ENCODE measurements around the gene MAGEF1.

The MAGEF1 gene

DNA sequence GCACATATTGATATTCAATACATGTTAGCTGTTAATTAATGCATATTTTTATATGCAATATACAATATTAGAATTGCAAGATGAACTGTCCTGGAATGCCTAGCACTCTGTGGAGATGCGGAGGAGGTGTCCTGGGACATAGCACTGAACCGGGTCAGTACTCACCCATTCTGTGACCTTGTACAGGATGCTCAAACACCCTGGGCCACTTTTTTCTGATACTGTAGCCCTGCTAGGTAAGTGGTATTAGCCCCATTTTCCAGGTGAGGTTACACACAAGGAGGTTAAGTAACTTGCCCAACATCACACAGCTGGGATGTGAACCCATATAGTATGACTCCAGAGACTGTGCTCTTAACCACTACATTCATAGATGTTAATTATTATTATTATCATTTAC is 1.7 kb upstream of the MAGEF1 start:
- H3K27me3 ChIP-seq (replicated peaks): no peaks in the 10 kb centered on the region
- in situ Hi-C loops (cut with HindIII; ENCODE audit: low pct_ligation_motif_present, low sequenced_read_pairs): no loop called here
- H3K4me3 ChIP-seq (ENCODE audit: low read depth, low read length): no peak overlapping the region
- no peak overlapping the region for H3K27ac ChIP-seq
- TF ChIP-seq, protein P1, sequence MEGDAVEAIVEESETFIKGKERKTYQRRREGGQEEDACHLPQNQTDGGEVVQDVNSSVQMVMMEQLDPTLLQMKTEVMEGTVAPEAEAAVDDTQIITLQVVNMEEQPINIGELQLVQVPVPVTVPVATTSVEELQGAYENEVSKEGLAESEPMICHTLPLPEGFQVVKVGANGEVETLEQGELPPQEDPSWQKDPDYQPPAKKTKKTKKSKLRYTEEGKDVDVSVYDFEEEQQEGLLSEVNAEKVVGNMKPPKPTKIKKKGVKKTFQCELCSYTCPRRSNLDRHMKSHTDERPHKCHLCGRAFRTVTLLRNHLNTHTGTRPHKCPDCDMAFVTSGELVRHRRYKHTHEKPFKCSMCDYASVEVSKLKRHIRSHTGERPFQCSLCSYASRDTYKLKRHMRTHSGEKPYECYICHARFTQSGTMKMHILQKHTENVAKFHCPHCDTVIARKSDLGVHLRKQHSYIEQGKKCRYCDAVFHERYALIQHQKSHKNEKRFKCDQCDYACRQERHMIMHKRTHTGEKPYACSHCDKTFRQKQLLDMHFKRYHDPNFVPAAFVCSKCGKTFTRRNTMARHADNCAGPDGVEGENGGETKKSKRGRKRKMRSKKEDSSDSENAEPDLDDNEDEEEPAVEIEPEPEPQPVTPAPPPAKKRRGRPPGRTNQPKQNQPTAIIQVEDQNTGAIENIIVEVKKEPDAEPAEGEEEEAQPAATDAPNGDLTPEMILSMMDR (IDR thresholded peaks at IDR 0.05; ENCODE audit: low read depth, low read length, missing control alignments): no peak
- no peak for DNase-seq
- no peaks in the 10 kb centered on the region for H3K36me3 ChIP-seq (replicated peaks)

DNA sequence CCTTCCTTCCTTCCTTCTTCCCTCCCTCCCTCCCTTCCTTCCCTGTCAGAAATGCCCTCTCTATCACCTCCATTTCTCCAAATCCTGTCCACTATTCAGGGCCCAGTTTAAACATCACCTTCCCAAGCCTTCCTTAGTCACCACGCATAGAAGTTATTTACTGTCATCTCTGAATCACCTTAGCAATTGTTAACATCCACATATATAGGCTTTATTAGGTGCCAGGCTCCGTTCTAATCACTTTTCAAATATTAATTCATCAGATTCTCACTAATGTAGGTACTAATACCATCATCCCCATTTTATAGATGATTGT is 1.1 kb upstream of the MAGEF1 start:
- TF ChIP-seq, protein P1 (IDR thresholded peaks at IDR 0.05; ENCODE audit: low read depth, low read length, missing control alignments): no peak
- Histone ChIP-seq H3K36me3 (replicated peaks) (no peaks in the 10 kb centered on the region), H3K27me3 (replicated peaks) (no peaks in the 10 kb centered on the region), H3K4me3 (ENCODE audit: low read depth, low read length) (no peak overlapping the region), H3K27ac (no peak overlapping the region)
- in situ Hi-C loops (cut with HindIII; ENCODE audit: low pct_ligation_motif_present, low sequenced_read_pairs): no loop called here
- no peak for DNase-seq

DNA sequence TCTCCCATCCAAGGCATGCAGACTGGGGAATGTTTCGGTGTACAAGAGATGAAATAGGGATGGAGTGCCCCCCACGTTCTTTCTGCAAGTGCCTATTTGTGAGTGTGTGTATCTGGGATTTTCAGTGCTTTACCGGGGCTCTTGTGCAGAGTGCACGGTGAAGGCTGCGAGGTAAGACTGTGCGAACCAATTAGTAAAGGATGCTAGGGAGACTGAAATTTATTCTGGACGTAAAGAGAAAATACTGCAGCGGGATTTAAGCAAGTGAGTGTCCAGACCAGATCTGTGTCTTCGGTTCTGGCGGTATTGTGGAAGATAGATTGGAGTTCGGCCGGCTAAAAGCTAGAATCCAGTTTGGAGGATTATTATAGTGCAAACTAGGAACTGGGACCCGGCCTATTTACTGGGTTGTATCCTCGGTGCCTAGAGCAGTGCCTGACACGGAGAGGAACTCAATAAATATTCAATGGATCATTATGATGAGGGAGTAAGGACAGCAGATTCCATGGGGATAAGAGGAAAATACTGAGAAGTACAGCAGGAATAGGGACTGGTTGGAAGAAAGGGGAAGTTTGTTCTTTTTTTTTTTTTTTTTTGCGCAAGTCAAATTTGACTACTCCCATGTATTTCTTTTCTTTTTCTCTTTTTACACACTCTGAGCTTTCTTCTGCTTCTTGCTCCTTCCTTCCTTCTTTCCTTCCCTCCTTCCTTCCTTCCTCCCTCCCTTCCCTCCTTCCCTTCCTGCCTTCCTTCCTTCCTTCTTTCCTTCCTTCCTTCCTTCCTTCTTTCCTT is 580 bp upstream of the MAGEF1 start:
- no peaks in the 10 kb centered on the region for H3K27me3 ChIP-seq (replicated peaks)
- no peak overlapping the region for H3K27ac ChIP-seq
- H3K4me3 ChIP-seq (ENCODE audit: low read depth, low read length): peak overlapping the region; percentile 81
- in situ Hi-C loops (cut with HindIII; ENCODE audit: low pct_ligation_motif_present, low sequenced_read_pairs): no loop called here
- DNase-seq: no peak
- no peaks in the 10 kb centered on the region for H3K36me3 ChIP-seq (replicated peaks)
- TF ChIP-seq, protein P1 (IDR thresholded peaks at IDR 0.05; ENCODE audit: low read depth, low read length, missing control alignments): no peak

DNA sequence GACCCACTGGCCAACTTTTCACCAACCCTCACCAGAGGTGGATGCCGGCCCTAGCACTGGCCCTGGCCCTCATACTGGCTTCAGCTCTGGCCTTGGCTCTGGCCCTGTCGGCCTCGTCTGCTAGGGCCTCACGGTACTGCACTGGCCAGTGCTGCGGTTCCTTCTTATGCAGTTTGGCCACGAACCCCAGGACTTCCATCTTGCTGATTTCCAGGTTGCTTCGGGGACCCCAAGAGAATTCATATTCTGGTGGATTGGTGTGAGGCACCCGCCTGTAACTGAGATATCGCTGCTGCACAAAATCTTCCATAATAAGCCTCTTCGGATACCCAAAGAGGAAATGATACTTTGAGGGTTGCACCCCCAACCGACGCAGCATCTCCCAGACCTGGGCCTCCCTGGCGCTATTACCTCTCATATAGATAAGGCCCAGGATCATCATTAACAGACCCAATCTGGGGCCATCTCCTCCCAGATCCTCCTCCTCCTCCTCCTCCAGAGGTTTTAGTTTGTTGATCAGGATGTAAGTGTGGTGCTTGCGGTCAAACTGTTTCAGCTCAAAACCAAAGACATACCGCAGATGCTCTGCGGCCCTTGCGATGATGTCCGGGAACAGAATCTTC is 883 bp downstream of the MAGEF1 start:
- peak; percentile 23 for DNase-seq
- Histone ChIP-seq H3K27ac (no peak overlapping the region), H3K36me3 (replicated peaks) (no peaks in the 10 kb centered on the region), H3K4me3 (ENCODE audit: low read depth, low read length) (peak overlapping the region; percentile 81), H3K27me3 (replicated peaks) (no peaks in the 10 kb centered on the region)
- TF ChIP-seq, protein P1 (IDR thresholded peaks at IDR 0.05; ENCODE audit: low read depth, low read length, missing control alignments): no peak
- in situ Hi-C loops (cut with HindIII; ENCODE audit: low pct_ligation_motif_present, low sequenced_read_pairs): no loop called here

DNA sequence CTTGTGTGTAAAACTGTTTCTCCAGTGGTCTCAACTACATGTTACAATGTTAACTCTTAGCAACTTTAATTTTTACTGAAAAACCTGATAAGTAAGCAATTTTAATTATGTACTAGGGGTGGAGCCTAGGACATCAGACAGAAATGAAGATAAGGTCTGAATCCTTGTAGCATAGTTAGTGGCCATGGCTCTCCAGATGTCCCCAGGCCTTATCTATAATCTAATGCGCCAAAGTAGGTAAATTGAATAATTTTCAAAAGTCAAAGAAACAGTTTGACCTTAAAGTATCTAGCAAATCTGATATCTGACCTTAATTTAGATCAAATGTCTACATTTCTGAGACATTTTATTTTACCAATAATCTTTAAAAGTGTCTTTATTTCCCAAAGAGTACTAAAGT is 8.2 kb downstream of the MAGEF1 start:
- Histone ChIP-seq H3K27me3 (replicated peaks) (no peaks in the 10 kb centered on the region), H3K36me3 (replicated peaks) (no peaks in the 10 kb centered on the region), H3K4me3 (ENCODE audit: low read depth, low read length) (no peak overlapping the region), H3K27ac (no peak overlapping the region)
- in situ Hi-C loops (cut with HindIII; ENCODE audit: low pct_ligation_motif_present, low sequenced_read_pairs): no loop called here
- TF ChIP-seq, protein P1 (IDR thresholded peaks at IDR 0.05; ENCODE audit: low read depth, low read length, missing control alignments): no peak
- no peak for DNase-seq

Data from brain microvascular endothelial cell (primary cell).